Loucy (cell line): Measurements from ENCODE around the gene ADCY7.

ENCODE experiments used
- CTCF ChIP-seq: fragments of 200-600 bp; sonication (generic); conservative IDR thresholded peaks from 2 replicates; pipeline ENCODE4 v1.5.1; 2014; ENCODE audit warnings: mild to moderate bottlenecking, antibody characterized with exemption, low read length
- EZH2phosphoT487 ChIP-seq: fragments of 200-600 bp; IDR thresholded peaks from 2 replicates; pipeline ENCODE4 v1.6.1; 2018; ENCODE audit warnings: antibody characterized with exemption, mild to moderate bottlenecking, moderate library complexity, borderline replicate concordance

GRCh38 chr16:50322333-50322732, 56.0 kb downstream of the ADCY7 start:
- TF ChIP-seq CTCF (no peak), EZH2phosphoT487 (no peak)
